ENCODE data around the gene MFN1.

MFN1 gene

GRCh38 chr3:179363332-179363731, 15.8 kb downstream of the MFN1 start:
- Histone ChIP-seq H3K9ac (ENCODE audit: low read length) (no peak overlapping the region), H3K4me3 (ENCODE audit: low read depth in 1 of 2, low read length in 2 of 2) (no peak overlapping the region), H3K27me3 (ENCODE audit: control insufficient read depth in 1 of 2, insufficient read depth in 2 of 2, low read length in 2 of 2) (no peaks in the 10 kb centered on the region), H3K4me1 (ENCODE audit: insufficient read depth, low read length) (no peaks in the 10 kb centered on the region), H3K36me3 (ENCODE audit: insufficient read depth, low read length) (peaks cover 25% of the 10 kb centered on the region), H3K27ac (ENCODE audit: low read depth, low read length) (no peak overlapping the region), H3K9me3 (ENCODE audit: low read length) (no peaks in the 10 kb centered on the region)

GRCh38 chr3:179369621-179370020, 22.1 kb downstream of the MFN1 start:
- no peak overlapping the region for H3K9ac ChIP-seq (ENCODE audit: low read length)
- no peaks in the 10 kb centered on the region for H3K9me3 ChIP-seq (ENCODE audit: low read length)
- H3K4me3 ChIP-seq (ENCODE audit: low read depth in 1 of 2, low read length in 2 of 2) = no peak overlapping the region
- no peaks in the 10 kb centered on the region for H3K4me1 ChIP-seq (ENCODE audit: insufficient read depth, low read length)
- H3K36me3 ChIP-seq (ENCODE audit: insufficient read depth, low read length) = peaks cover 19% of the 10 kb centered on the region
- no peak overlapping the region for H3K27ac ChIP-seq (ENCODE audit: low read depth, low read length)
- H3K27me3 ChIP-seq (ENCODE audit: control insufficient read depth in 1 of 2, insufficient read depth in 2 of 2, low read length in 2 of 2) = no peaks in the 10 kb centered on the region

- Histone ChIP-seq H3K36me3 (ENCODE audit: insufficient read depth, low read length) (peaks cover 32% of the 10 kb centered on the region), H3K4me3 (ENCODE audit: low read depth in 1 of 2, low read length in 2 of 2) (no peak overlapping the region), H3K9ac (ENCODE audit: low read length) (no peak overlapping the region), H3K9me3 (ENCODE audit: low read length) (no peaks in the 10 kb centered on the region), H3K4me1 (ENCODE audit: insufficient read depth, low read length) (no peaks in the 10 kb centered on the region), H3K27ac (ENCODE audit: low read depth, low read length) (no peak overlapping the region), H3K27me3 (ENCODE audit: control insufficient read depth in 1 of 2, insufficient read depth in 2 of 2, low read length in 2 of 2) (no peaks in the 10 kb centered on the region)
These were observed 26.4 kb downstream of the MFN1 start for GRCh38 chr3:179373938-179374337.

DNA sequence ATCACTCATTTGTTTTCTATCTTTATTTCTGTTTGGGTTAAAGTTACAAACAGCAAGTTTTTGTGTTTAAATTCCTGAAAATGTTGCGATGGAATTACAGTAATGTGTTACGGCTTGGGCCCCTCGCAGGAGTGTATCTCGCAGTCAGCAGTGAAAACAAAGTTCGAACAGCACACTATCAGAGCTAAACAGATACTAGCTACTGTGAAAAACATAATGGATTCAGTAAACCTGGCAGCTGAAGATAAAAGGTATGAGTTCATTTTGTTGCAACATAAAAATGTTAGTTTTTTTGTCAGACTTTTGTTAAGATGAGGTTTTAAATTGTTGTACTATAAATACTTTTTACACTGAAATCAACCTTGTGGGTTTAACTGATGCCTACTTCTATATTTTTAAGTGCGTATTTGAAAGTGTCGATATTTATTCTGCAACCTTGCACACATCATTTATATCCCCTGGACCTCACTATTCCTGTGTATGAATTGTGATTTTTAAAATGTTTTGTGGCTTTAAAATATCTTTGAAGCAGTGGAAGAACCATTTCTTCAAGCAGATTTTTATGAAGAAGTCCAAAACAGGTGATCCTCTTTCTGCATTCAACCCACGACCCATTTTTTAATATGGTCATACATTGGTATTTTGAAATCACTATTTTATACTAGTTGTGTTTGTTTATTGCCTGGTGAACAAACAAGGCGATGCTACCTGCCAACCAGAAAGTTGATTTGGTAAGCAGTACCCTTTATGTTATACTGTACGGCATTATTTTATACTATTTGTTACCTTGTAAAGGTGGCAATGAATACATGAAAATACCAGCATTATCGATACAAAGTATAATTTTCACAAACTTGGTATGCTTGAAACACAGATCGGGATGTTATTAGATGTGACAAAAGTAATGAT, 27.8 kb downstream of the MFN1 start:
- Histone ChIP-seq H3K36me3 (ENCODE audit: insufficient read depth, low read length) (peaks cover 33% of the 10 kb centered on the region), H3K4me3 (ENCODE audit: low read depth in 1 of 2, low read length in 2 of 2) (no peak overlapping the region), H3K9me3 (ENCODE audit: low read length) (no peaks in the 10 kb centered on the region), H3K27ac (ENCODE audit: low read depth, low read length) (no peak overlapping the region), H3K9ac (ENCODE audit: low read length) (no peak overlapping the region), H3K27me3 (ENCODE audit: control insufficient read depth in 1 of 2, insufficient read depth in 2 of 2, low read length in 2 of 2) (no peaks in the 10 kb centered on the region), H3K4me1 (ENCODE audit: insufficient read depth, low read length) (no peaks in the 10 kb centered on the region)

- Histone ChIP-seq H3K36me3 (ENCODE audit: insufficient read depth, low read length) (peaks cover 33% of the 10 kb centered on the region), H3K9me3 (ENCODE audit: low read length) (no peaks in the 10 kb centered on the region), H3K27ac (ENCODE audit: low read depth, low read length) (no peak overlapping the region), H3K4me1 (ENCODE audit: insufficient read depth, low read length) (no peaks in the 10 kb centered on the region), H3K4me3 (ENCODE audit: low read depth in 1 of 2, low read length in 2 of 2) (no peak overlapping the region), H3K27me3 (ENCODE audit: control insufficient read depth in 1 of 2, insufficient read depth in 2 of 2, low read length in 2 of 2) (no peaks in the 10 kb centered on the region), H3K9ac (ENCODE audit: low read length) (no peak overlapping the region)
These were observed 29.0 kb downstream of the MFN1 start for GRCh38 chr3:179376474-179376873.

GRCh38 chr3:179391906-179392305, 44.4 kb downstream of the MFN1 start:
- no peak overlapping the region for H3K4me3 ChIP-seq (ENCODE audit: low read depth in 1 of 2, low read length in 2 of 2)
- no peaks in the 10 kb centered on the region for H3K27me3 ChIP-seq (ENCODE audit: control insufficient read depth in 1 of 2, insufficient read depth in 2 of 2, low read length in 2 of 2)
- H3K4me1 ChIP-seq (ENCODE audit: insufficient read depth, low read length) = no peaks in the 10 kb centered on the region
- no peak overlapping the region for H3K9ac ChIP-seq (ENCODE audit: low read length)
- H3K36me3 ChIP-seq (ENCODE audit: insufficient read depth, low read length) = peaks cover 15% of the 10 kb centered on the region
- H3K9me3 ChIP-seq (ENCODE audit: low read length) = no peaks in the 10 kb centered on the region
- no peak overlapping the region for H3K27ac ChIP-seq (ENCODE audit: low read depth, low read length)

GRCh38 chr3:179398574-179399231, 51.2 kb downstream of the MFN1 start:
- H3K36me3 ChIP-seq (ENCODE audit: insufficient read depth, low read length) = peaks cover 18% of the 10 kb centered on the region

DNA sequence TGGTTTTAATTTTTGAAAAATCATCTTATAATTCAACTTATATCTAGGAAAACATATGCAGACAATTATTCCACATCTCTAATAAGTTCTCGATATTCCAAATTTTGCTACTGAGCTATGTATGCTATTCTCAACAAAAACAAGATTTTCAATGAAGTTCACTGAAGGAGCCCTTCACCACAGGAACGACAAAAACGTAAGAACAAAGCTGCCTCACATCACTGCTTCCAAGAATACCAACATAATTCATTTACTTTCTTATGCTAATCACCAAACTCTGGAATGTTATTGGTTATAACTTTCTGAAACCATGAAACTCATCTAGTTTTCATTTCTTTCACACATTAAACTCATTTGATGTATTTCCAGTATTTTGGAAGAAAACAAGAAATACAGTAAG, 54.1 kb downstream of the MFN1 start:
- Histone ChIP-seq H3K9me3 (ENCODE audit: low read length) (no peaks in the 10 kb centered on the region), H3K4me1 (ENCODE audit: insufficient read depth, low read length) (no peaks in the 10 kb centered on the region), H3K36me3 (ENCODE audit: insufficient read depth, low read length) (peaks cover 21% of the 10 kb centered on the region), H3K4me3 (ENCODE audit: low read depth in 1 of 2, low read length in 2 of 2) (no peak overlapping the region), H3K27me3 (ENCODE audit: control insufficient read depth in 1 of 2, insufficient read depth in 2 of 2, low read length in 2 of 2) (no peaks in the 10 kb centered on the region), H3K9ac (ENCODE audit: low read length) (no peak overlapping the region), H3K27ac (ENCODE audit: low read depth, low read length) (no peak overlapping the region)

More at GRCh38 chr3:179398574-179399231, 51.2 kb downstream of the MFN1 start:
- Histone ChIP-seq H3K9ac (ENCODE audit: low read length) (no peak overlapping the region), H3K9me3 (ENCODE audit: low read length) (no peaks in the 10 kb centered on the region), H3K4me1 (ENCODE audit: insufficient read depth, low read length) (no peaks in the 10 kb centered on the region), H3K27me3 (ENCODE audit: control insufficient read depth in 1 of 2, insufficient read depth in 2 of 2, low read length in 2 of 2) (no peaks in the 10 kb centered on the region), H3K27ac (ENCODE audit: low read depth, low read length) (no peak overlapping the region), H3K4me3 (ENCODE audit: low read depth in 1 of 2, low read length in 2 of 2) (no peak overlapping the region)

DNA sequence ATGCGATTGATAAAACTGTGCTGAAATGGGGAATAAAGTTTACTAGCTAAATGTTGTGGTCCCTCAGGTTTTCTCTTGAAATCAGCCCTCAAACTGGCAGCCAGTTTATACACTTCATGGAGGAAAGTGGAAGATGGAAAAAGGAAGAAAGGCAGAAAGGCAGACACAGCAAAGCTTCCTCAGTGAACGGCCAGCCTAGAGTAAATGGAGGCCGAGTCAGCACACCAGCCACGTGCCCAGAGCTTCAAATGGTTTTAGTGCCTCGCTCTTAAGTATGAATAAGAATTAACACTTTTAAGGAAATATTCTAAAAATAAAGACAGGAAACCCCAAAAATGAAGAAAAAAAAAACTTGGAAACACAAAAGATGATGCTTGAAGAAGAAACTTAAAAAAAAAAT, 55.5 kb downstream of the MFN1 start:
- Histone ChIP-seq H3K4me3 (ENCODE audit: low read depth in 1 of 2, low read length in 2 of 2) (no peak overlapping the region), H3K9ac (ENCODE audit: low read length) (no peak overlapping the region), H3K27ac (ENCODE audit: low read depth, low read length) (no peak overlapping the region), H3K36me3 (ENCODE audit: insufficient read depth, low read length) (peaks cover 21% of the 10 kb centered on the region), H3K9me3 (ENCODE audit: low read length) (no peaks in the 10 kb centered on the region), H3K4me1 (ENCODE audit: insufficient read depth, low read length) (no peaks in the 10 kb centered on the region), H3K27me3 (ENCODE audit: control insufficient read depth in 1 of 2, insufficient read depth in 2 of 2, low read length in 2 of 2) (no peaks in the 10 kb centered on the region)

GRCh38 chr3:179404307-179404706, 56.8 kb downstream of the MFN1 start:
- H3K27ac ChIP-seq (ENCODE audit: low read depth, low read length) = no peak overlapping the region
- H3K27me3 ChIP-seq (ENCODE audit: control insufficient read depth in 1 of 2, insufficient read depth in 2 of 2, low read length in 2 of 2) = no peaks in the 10 kb centered on the region
- no peaks in the 10 kb centered on the region for H3K9me3 ChIP-seq (ENCODE audit: low read length)
- no peaks in the 10 kb centered on the region for H3K4me1 ChIP-seq (ENCODE audit: insufficient read depth, low read length)
- H3K36me3 ChIP-seq (ENCODE audit: insufficient read depth, low read length) = peaks cover 21% of the 10 kb centered on the region
- H3K4me3 ChIP-seq (ENCODE audit: low read depth in 1 of 2, low read length in 2 of 2) = no peak overlapping the region
- no peak overlapping the region for H3K9ac ChIP-seq (ENCODE audit: low read length)

DNA sequence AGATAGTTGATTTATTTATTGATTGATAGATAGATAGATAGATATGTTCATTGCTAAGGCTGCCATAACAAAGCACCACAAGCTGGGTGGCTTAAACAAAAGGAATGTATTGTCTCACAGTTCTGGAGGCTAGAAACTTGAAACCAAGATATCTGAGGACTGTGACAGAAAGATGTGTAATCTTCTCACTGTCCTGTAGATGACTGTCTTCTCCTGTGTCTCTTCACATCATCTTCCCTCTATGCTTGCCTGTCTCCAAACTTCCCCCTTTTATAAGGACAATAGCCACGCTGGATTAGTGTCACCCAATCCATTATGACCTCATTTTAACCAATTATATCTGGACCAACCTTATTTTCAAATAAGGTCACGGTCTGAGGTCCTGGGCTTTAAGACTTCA, 62.8 kb downstream of the MFN1 start:
- Histone ChIP-seq H3K27ac (ENCODE audit: low read depth, low read length) (no peak overlapping the region), H3K4me1 (ENCODE audit: insufficient read depth, low read length) (no peaks in the 10 kb centered on the region), H3K36me3 (ENCODE audit: insufficient read depth, low read length) (peaks cover 4% of the 10 kb centered on the region)

More for the DNA sequence above, 62.8 kb downstream of the MFN1 start:
- Histone ChIP-seq H3K4me3 (ENCODE audit: low read depth in 1 of 2, low read length in 2 of 2) (no peak overlapping the region), H3K9me3 (ENCODE audit: low read length) (no peaks in the 10 kb centered on the region), H3K9ac (ENCODE audit: low read length) (no peak overlapping the region), H3K27me3 (ENCODE audit: control insufficient read depth in 1 of 2, insufficient read depth in 2 of 2, low read length in 2 of 2) (no peaks in the 10 kb centered on the region)
